ENCODE results near the gene CACNA1G. TPM values are rescaled to one million over a fixed set of nuclear protein-coding genes. Genes with fewer than 3 reads are reported as not detected.

The CACNA1G gene
- total and polyA plus RNA-seq, 9 of the 15 experiments (the other 6 are each of a cell fraction or from before 2014, with no cell fraction given) = 0.01 TPM; not detected in 8

DNA sequence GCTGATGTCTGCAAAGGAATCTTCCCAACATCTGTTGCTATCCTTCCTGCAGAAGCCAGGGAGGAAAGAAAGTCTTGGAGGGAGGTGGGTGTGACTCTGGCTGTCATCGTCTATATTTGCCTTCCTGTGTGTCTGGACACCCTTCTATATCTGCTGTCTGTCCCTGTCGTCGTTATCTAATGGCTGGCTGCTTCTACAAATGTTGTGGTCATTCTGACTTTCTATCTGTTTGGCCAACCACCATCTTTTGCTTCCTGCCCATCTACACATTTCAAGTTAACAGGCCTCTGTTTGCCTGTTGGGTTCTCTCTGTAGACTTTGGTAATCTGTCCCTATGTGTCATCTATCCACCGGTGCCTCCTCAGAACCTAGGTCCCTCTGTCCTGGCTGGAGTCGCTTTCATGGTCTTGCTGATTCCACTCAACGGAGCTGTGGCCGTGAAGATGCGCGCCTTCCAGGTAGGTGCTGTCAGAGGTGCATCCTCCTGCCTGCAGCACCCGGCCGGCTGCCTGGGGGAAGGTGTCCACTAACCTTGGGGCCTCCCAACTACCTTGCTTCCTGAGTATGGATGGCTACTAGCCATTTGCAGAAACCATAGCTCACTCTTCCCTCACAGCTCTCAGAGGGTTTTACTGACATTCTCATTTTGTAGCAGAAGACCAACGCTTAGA is 104.4 kb downstream of the CACNA1G start (continued):
- TF ChIP-seq NUFIP1 (IDR thresholded peaks at IDR 0.05; ENCODE audit: partially characterized antibody) = no peak
- no peak for TF ChIP-seq FOSL1 (tag; conservative IDR thresholded peaks at IDR 0.05)
- TF ChIP-seq CBFA2T3 (IDR thresholded peaks at IDR 0.05) = peak; percentile 89
- TF ChIP-seq TEAD1 (CRISPR knock-in tag; IDR thresholded peaks at IDR 0.05) = no peak
- TF ChIP-seq, protein P1, sequence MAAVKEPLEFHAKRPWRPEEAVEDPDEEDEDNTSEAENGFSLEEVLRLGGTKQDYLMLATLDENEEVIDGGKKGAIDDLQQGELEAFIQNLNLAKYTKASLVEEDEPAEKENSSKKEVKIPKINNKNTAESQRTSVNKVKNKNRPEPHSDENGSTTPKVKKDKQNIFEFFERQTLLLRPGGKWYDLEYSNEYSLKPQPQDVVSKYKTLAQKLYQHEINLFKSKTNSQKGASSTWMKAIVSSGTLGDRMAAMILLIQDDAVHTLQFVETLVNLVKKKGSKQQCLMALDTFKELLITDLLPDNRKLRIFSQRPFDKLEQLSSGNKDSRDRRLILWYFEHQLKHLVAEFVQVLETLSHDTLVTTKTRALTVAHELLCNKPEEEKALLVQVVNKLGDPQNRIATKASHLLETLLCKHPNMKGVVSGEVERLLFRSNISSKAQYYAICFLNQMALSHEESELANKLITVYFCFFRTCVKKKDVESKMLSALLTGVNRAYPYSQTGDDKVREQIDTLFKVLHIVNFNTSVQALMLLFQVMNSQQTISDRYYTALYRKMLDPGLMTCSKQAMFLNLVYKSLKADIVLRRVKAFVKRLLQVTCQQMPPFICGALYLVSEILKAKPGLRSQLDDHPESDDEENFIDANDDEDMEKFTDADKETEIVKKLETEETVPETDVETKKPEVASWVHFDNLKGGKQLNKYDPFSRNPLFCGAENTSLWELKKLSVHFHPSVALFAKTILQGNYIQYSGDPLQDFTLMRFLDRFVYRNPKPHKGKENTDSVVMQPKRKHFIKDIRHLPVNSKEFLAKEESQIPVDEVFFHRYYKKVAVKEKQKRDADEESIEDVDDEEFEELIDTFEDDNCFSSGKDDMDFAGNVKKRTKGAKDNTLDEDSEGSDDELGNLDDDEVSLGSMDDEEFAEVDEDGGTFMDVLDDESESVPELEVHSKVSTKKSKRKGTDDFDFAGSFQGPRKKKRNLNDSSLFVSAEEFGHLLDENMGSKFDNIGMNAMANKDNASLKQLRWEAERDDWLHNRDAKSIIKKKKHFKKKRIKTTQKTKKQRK (IDR thresholded peaks at IDR 0.05; ENCODE audit: borderline replicate concordance, low read depth, low read length) = no peak
- TF ChIP-seq SUPT5H (IDR thresholded peaks at IDR 0.05) = no peak
- TF ChIP-seq, protein P2, sequence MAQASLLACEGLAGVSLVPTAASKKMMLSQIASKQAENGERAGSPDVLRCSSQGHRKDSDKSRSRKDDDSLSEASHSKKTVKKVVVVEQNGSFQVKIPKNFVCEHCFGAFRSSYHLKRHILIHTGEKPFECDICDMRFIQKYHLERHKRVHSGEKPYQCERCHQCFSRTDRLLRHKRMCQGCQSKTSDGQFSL (CRISPR knock-in tag; IDR thresholded peaks at IDR 0.05) = no peak
- TF ChIP-seq, protein P2 (tag; IDR thresholded peaks at IDR 0.05) = no peak
- no peak for TF ChIP-seq TOE1 (IDR thresholded peaks at IDR 0.05; ENCODE audit: borderline replicate concordance)
- no peak for TF ChIP-seq TOE1 (CRISPR knock-in tag; IDR thresholded peaks at IDR 0.05; ENCODE audit: borderline replicate concordance, low read depth)
- TF ChIP-seq, protein P3, sequence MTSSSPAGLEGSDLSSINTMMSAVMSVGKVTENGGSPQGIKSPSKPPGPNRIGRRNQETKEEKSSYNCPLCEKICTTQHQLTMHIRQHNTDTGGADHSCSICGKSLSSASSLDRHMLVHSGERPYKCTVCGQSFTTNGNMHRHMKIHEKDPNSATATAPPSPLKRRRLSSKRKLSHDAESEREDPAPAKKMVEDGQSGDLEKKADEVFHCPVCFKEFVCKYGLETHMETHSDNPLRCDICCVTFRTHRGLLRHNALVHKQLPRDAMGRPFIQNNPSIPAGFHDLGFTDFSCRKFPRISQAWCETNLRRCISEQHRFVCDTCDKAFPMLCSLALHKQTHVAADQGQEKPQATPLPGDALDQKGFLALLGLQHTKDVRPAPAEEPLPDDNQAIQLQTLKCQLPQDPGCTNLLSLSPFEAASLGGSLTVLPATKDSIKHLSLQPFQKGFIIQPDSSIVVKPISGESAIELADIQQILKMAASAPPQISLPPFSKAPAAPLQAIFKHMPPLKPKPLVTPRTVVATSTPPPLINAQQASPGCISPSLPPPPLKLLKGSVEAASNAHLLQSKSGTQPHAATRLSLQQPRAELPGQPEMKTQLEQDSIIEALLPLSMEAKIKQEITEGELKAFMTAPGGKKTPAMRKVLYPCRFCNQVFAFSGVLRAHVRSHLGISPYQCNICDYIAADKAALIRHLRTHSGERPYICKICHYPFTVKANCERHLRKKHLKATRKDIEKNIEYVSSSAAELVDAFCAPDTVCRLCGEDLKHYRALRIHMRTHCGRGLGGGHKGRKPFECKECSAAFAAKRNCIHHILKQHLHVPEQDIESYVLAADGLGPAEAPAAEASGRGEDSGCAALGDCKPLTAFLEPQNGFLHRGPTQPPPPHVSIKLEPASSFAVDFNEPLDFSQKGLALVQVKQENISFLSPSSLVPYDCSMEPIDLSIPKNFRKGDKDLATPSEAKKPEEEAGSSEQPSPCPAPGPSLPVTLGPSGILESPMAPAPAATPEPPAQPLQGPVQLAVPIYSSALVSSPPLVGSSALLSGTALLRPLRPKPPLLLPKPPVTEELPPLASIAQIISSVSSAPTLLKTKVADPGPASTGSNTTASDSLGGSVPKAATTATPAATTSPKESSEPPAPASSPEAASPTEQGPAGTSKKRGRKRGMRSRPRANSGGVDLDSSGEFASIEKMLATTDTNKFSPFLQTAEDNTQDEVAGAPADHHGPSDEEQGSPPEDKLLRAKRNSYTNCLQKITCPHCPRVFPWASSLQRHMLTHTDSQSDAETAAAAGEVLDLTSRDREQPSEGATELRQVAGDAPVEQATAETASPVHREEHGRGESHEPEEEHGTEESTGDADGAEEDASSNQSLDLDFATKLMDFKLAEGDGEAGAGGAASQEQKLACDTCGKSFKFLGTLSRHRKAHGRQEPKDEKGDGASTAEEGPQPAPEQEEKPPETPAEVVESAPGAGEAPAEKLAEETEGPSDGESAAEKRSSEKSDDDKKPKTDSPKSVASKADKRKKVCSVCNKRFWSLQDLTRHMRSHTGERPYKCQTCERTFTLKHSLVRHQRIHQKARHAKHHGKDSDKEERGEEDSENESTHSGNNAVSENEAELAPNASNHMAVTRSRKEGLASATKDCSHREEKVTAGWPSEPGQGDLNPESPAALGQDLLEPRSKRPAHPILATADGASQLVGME (CRISPR knock-in tag; IDR thresholded peaks at IDR 0.05) = no peak
- no peak for TF ChIP-seq PHB2 (IDR thresholded peaks at IDR 0.05; ENCODE audit: low read depth)
- TF ChIP-seq ZNF778 (CRISPR knock-in tag; IDR thresholded peaks at IDR 0.05) = no peak
- TF ChIP-seq, protein P4, sequence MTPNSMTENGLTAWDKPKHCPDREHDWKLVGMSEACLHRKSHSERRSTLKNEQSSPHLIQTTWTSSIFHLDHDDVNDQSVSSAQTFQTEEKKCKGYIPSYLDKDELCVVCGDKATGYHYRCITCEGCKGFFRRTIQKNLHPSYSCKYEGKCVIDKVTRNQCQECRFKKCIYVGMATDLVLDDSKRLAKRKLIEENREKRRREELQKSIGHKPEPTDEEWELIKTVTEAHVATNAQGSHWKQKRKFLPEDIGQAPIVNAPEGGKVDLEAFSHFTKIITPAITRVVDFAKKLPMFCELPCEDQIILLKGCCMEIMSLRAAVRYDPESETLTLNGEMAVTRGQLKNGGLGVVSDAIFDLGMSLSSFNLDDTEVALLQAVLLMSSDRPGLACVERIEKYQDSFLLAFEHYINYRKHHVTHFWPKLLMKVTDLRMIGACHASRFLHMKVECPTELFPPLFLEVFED (CRISPR knock-in tag; conservative IDR thresholded peaks at IDR 0.05) = no peak
- TF ChIP-seq HSF4 (CRISPR knock-in tag; IDR thresholded peaks at IDR 0.05; ENCODE audit: borderline replicate concordance) = no peak
- no peak for TF ChIP-seq MYC (IDR thresholded peaks at IDR 0.05; ENCODE audit: low read depth, low read length)
- no peak for TF ChIP-seq MYC (CRISPR knock-in tag; IDR thresholded peaks at IDR 0.05; ENCODE audit: borderline replicate concordance, low read depth)
- no peak for TF ChIP-seq BDP1 (IDR thresholded peaks at IDR 0.05; ENCODE audit: insufficient read depth, insufficient read length)
